Activated T-cell treated with anti-CD3 and anti-CD28 coated beads, Interleukin-2, amount 50 U/mL, for 72 hours (primary cell): ENCODE measurements around the gene GSTM4. TPM values are rescaled to one million over a fixed set of nuclear protein-coding genes. Genes with fewer than 3 reads are reported as not detected.

ENCODE experiments used
- ATAC-seq, 2 donors: fragments of 150-1000 bp; cut with Tn5 transposase; replicated peaks in 1 of 2; 2 replicates each; pipeline ENCODE4 v1.10.0; 2021; ENCODE audit warnings: moderate library complexity in 2 of 2, mild to moderate bottlenecking in 1 of 2
- DNase-seq, 2 donors: peaks; one replicate each; pipeline ENCODE4 v3.0.0; 2021 to 2022; ENCODE audit warnings: mixed read lengths in 1 of 2
- H3K27ac Mint-ChIP-seq: one replicate; pipeline ENCODE4 v1.8.0; 2022; ENCODE audit warnings: mild to moderate bottlenecking, moderate library complexity, mixed read lengths
- H3K27me3 Mint-ChIP-seq: one replicate; pipeline ENCODE4 v1.8.0; 2022; ENCODE audit warnings: low read depth, mixed read lengths
- H3K36me3 Mint-ChIP-seq, 2 donors: one replicate each; pipeline ENCODE4 v1.8.0; 2022; ENCODE audit warnings: mixed read lengths in 2 of 2, mild to moderate bottlenecking in 1 of 2; ENCODE audit not compliant: insufficient read depth in 2 of 2
- H3K4me1 Mint-ChIP-seq: one replicate; pipeline ENCODE4 v1.8.0; 2022; ENCODE audit warnings: low read depth, mixed read lengths
- H3K4me3 Mint-ChIP-seq, 2 donors: one replicate each; pipeline ENCODE4 v1.8.0; 2022; ENCODE audit warnings: mild to moderate bottlenecking in 2 of 2, mixed read lengths in 2 of 2, moderate library complexity in 2 of 2
- H3K9me3 Mint-ChIP-seq, 2 donors: one replicate each; pipeline ENCODE4 v1.8.0; 2022; ENCODE audit warnings: mixed read lengths in 2 of 2
- total RNA-seq, 2 donors: library from RNA; stranded (reverse); gene quantifications; one replicate each; pipeline ENCODE4 v1.2.3, GENCODE V29; 2022

The GSTM4 gene
- total RNA-seq, 2 donors from 2014 or later = 23.5 to 31.1 TPM

DNA sequence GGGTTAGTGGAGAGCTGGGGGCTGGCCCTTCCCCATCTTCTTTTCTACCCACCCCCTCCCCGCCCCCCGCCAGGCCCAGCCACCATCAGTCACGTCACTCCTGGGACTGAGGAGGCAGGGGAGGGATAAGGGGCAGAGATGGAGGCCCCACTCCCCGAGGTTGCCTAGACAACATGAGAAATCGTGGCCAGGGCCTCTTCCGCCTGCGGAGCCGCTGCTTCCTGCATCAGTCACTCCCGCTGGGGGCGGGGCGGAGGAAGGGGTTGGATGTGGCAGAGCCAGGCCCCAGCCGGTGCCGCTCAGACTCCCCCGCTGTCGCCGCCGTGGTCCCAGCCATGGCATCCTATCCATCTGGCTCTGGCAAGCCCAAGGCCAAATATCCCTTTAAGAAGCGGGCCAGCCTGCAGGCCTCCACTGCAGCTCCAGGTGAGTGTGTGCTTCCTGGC is 35.0 kb upstream of the GSTM4 start:
- H3K4me3 Mint-ChIP-seq = peak overlapping the region; percentile 91 to 98
- H3K27me3 Mint-ChIP-seq = no peaks in the 10 kb centered on the region
- peaks cover 2% of the 10 kb centered on the region in 2 donors for H3K36me3 Mint-ChIP-seq
- H3K27ac Mint-ChIP-seq = peak overlapping the region; percentile 97
- H3K9me3 Mint-ChIP-seq = no peaks in the 10 kb centered on the region
- ATAC-seq (peak; percentile 86 to 87), DNase-seq (peak; percentile 97 to 99)
- peaks cover 76% of the 10 kb centered on the region for H3K4me1 Mint-ChIP-seq

DNA sequence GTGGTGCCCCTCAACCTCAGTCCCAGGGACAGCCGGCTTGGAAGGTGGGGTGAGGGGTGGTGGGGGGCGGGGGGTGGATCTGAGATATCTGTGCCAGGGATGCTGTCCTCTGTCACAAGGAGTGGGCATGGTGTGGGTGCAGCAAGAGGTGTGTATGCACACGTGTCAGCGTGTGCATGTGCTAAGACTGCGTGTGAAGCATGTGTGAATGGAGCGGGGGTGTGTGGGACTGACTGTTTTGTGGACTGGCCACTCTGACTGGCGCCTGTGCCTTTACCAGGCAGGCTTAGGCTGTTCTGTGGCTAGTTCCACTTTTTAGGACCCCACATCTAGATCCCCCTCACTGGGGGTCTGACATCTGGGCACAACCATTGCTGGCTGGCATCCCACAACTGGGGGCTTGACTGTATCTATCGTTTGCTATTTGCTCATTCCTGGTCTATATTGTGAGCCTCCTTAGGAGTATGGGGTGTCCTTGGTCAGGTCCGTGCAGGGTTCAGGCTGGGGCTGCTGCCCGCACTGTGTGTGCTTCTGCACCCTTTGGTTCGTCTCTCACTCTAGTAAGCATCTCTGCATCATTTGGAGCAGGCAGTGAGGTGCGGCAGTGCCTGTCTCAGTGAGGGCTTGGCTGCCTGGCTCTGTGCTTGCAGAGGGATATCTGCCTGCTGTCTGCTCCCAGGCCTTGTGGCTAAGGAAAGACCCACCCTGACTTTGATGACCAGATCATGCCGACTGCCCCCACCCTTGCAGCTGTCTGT is 34.3 kb upstream of the GSTM4 start:
- H3K27ac Mint-ChIP-seq = peak overlapping the region; percentile 84
- H3K4me3 Mint-ChIP-seq = peak overlapping the region; percentile 91 to 98
- H3K9me3 Mint-ChIP-seq = no peaks in the 10 kb centered on the region
- DNase-seq = no peak
- peaks cover 2% of the 10 kb centered on the region in 2 donors for H3K36me3 Mint-ChIP-seq
- peaks cover 69% of the 10 kb centered on the region for H3K4me1 Mint-ChIP-seq
- no peaks in the 10 kb centered on the region for H3K27me3 Mint-ChIP-seq
- ATAC-seq = peak in 1 of 2 donors; percentile 19

DNA sequence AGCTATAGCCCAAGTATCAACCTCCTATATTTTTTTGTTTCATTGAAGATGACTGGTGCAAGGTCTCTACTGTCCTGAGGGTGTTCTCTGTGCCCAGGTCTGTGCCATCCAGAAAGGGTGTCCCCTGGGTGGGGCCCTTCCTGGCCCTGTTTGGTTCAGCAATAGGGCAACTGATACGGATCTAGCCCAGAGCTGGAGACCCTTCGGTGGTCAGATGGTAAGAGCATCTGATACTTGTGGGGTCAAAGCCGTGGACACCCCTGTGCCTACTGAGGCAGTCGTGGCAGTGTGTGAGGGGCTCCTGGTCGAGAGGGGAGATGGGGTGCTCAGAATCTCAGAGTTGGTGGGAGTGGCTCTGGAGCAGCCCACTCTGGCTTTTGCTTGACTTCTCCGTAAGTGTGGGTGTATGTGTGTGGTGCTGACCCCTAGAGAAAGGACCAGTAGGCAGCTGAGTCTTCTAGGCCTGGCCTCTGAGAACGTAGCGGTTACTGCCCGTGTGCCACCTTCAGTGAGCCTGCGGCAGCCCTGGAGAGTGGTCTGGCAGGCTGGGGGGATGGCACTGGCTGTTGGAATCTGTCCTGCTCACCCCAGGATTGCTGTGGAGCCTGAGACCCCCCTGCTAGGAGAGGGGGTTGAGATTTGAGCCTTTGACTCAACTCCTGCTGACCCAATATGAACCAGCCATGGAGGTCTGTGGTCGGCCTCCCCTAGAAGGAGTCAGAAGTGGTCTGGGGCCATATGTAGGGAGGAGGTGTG is 33.6 kb upstream of the GSTM4 start:
- peaks cover 2% of the 10 kb centered on the region in 2 donors for H3K36me3 Mint-ChIP-seq
- H3K4me1 Mint-ChIP-seq = peaks cover 61% of the 10 kb centered on the region
- H3K9me3 Mint-ChIP-seq = no peaks in the 10 kb centered on the region
- no peaks in the 10 kb centered on the region for H3K27me3 Mint-ChIP-seq
- ATAC-seq (no peak), DNase-seq (no peak)
- H3K4me3 Mint-ChIP-seq = peak overlapping the region; percentile 91 to 98
- H3K27ac Mint-ChIP-seq = peak overlapping the region; percentile 84

DNA sequence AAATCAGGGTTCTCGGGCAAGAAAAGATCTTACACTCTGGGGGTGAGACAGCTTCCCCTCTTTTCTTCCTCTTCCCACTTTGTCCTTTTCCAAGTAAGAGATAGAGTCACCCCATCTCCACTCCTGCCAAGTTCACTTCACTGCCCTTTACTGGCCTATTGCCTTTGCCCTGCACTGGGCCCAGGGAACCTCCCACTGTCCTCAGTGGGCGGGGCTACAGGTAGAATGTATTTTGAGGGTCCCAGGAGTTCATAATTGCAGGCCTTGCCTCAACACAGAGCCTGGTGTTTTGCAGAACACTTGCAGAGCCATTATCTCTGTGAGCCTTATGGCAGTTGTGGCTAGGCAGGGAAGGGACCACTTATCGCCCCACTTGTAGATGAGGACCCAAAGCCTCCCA is 33.0 kb upstream of the GSTM4 start:
- Mint-ChIP-seq H3K9me3 (no peaks in the 10 kb centered on the region), H3K27ac (no peak overlapping the region), H3K36me3 (peaks cover 2% of the 10 kb centered on the region in 2 donors), H3K4me3 (peak overlapping the region; percentile 12 to 91), H3K27me3 (no peaks in the 10 kb centered on the region), H3K4me1 (peaks cover 57% of the 10 kb centered on the region)
- no peak for DNase-seq
- no peak for ATAC-seq

DNA sequence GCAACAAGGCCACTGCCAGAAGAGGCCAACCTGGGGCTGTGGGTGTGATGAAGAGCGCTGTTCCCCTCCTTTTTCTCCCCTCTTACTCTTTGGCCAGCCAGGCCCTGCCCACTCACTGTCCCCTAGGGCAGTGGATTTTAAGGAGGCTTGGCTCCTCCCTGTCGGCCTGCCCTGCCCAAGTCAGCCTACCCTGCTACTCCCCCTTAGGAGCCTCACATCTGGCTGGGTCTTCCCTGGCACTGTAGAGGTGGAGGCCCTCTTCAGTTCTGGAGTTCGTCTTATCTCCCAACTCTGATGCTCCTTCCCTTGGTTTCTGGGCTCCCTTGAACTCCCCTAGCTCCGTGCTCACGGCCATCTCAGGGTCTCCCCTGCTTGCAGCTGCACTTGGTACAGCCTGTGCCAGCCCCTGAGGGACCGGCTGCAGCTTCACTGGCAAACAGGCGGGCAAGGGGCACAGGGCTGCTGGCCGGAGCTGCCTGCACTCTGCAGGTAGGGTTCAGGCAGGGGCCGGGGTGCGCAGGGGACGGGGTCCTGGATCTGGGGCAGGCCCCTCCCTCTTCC is 32.2 kb upstream of the GSTM4 start:
- H3K4me3 Mint-ChIP-seq = peak overlapping the region; percentile 47 to 91
- no peaks in the 10 kb centered on the region for H3K27me3 Mint-ChIP-seq
- DNase-seq = no peak
- ATAC-seq = no peak
- peaks cover 52% of the 10 kb centered on the region for H3K4me1 Mint-ChIP-seq
- H3K27ac Mint-ChIP-seq = peak overlapping the region; percentile 26
- H3K36me3 Mint-ChIP-seq = peaks cover 2% of the 10 kb centered on the region in 2 donors
- H3K9me3 Mint-ChIP-seq = no peaks in the 10 kb centered on the region

DNA sequence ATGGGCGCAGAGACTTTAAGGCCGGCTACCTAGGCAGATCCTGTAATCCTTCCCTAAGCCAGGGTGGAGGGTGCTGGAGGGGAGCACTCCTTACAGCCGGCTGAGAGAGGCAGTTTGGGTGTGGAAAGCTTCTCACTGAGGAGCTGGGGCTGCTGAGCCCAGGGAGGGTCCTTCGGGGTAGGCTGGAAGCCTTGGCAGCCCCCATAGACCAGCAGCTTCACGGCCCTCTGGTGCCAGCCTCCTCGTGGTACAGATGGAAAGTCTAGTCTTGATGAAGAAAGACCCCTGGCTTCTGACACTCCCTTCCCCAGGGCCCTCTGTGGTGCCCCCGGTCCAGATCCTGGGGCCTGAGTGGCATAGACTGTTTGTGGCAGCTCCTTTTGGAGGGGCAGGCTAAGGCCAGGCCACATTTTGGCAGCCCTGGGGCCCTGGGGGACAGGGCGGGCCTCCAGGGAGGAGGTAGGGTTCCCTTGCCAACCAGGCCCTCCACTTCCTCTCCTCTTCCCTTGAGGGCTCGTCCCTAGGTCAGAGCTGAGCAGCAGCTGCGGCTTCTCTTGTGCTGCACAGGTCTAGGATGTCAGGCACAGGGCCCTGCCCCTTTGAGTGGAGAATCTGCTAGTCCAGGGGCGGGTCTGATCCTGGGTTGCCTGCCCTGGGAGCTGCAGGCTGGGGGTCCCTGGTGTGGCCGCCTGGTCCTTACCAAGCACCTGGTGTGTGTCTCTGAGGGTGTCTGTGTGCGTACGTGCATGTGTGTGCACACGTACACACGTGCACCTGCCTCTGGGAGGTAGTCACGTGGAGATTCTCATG is 31.5 kb upstream of the GSTM4 start:
- peaks cover 45% of the 10 kb centered on the region for H3K4me1 Mint-ChIP-seq
- ATAC-seq = no peak
- H3K27ac Mint-ChIP-seq = peak overlapping the region; percentile 51
- peak overlapping the region; percentile 47 to 91 for H3K4me3 Mint-ChIP-seq
- H3K27me3 Mint-ChIP-seq = no peaks in the 10 kb centered on the region
- peaks cover 2 to 3% of the 10 kb centered on the region in 2 donors for H3K36me3 Mint-ChIP-seq
- no peaks in the 10 kb centered on the region for H3K9me3 Mint-ChIP-seq
- DNase-seq = no peak

DNA sequence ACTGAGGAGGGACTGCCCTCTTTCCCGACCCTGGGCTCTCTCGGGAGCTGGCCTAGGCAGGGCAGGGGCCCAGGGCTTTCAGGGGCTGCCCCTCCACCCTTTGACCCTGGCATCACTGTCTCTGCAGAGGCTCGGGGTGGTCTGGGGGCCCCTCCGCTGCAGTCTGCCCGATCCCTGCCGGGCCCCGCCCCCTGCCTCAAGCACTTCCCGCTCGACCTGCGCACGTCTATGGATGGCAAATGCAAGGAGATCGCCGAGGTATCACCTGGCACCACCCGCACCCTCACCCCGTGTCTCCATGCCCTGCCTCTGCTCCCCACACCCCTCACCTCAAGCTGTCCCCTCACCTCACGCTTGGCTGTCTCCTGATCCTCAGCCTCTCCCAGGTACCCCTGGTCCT is 30.7 kb upstream of the GSTM4 start:
- no peak overlapping the region for H3K4me3 Mint-ChIP-seq
- no peak overlapping the region for H3K27ac Mint-ChIP-seq
- H3K27me3 Mint-ChIP-seq = no peaks in the 10 kb centered on the region
- H3K9me3 Mint-ChIP-seq = no peaks in the 10 kb centered on the region
- H3K36me3 Mint-ChIP-seq = peaks cover 2 to 3% of the 10 kb centered on the region in 2 donors
- H3K4me1 Mint-ChIP-seq = peaks cover 40% of the 10 kb centered on the region
- ATAC-seq = no peak
- no peak for DNase-seq

DNA sequence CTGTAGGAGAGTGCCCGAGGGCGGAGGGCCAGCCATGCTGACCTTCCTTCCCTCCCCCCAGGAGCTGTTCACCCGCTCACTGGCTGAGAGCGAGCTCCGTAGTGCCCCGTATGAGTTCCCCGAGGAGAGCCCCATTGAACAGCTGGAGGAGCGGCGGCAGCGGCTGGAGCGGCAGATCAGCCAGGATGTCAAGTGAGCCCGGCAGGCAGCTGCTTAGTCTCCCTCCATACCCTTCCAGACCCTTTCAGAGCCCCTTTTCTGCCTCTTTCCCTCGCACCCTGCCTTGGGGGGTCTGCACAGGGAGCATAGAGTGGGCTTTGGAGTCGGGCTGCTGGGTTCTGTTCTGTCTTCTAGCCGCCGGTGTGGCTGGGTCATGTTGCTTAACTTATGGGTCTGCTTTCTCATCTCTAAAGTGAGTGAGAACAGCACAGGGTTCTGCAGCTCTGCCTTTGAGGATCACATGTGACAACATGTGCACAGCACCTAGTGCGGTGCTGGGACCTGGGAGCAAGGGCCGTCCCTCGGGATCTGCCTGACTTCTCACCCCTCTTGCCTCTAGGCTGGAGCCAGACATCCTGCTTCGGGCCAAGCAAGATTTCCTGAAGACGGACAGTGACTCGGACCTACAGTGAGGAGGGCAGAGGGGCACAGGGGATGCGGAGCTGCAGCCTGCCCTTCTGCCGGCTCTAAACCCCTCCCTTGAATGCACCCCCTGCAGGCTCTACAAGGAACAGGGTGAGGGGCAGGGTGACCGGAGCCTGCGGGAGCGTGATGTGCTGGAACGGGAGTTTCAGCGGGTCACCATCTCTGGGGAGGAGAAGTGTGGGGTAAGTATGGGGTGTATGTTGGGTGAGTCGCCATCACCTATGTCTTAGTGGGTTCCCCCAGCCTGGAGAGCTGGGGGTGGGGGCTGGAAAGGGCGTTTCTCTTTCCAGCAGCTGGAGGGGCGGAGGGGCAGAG is 30.0 kb upstream of the GSTM4 start:
- peaks cover 39% of the 10 kb centered on the region for H3K4me1 Mint-ChIP-seq
- ATAC-seq = no peak
- H3K4me3 Mint-ChIP-seq = no peak overlapping the region
- no peaks in the 10 kb centered on the region for H3K9me3 Mint-ChIP-seq
- no peak for DNase-seq
- peaks cover 2 to 3% of the 10 kb centered on the region in 2 donors for H3K36me3 Mint-ChIP-seq
- no peaks in the 10 kb centered on the region for H3K27me3 Mint-ChIP-seq
- no peak overlapping the region for H3K27ac Mint-ChIP-seq

DNA sequence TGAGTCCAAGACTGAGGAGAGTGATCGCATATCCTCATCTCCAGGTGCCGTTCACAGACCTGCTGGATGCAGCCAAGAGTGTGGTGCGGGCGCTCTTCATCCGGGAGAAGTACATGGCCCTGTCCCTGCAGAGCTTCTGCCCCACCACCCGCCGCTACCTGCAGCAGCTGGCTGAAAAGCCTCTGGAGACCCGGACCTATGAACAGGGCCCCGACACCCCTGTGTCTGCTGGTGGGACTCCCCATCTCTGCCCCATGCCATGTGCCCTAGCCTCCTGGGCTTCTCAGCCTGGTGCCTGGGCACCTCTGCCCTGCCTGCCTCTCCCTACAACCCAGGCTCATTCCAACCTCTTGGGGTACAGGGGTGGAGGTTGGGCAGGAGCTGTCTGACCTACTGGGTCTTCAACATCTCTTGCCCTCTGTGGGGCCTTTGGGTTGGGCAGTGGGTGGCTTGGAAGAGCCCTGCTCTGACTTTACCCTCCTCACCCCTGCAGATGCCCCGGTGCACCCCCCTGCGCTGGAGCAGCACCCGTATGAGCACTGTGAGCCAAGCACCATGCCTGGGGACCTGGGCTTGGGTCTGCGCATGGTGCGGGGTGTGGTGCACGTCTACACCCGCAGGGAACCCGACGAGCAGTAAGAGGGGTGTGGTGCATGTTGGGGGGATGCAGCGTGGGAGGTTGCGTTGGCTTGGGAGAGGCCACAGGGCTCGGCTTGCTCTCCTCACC is 29.1 kb upstream of the GSTM4 start:
- peaks cover 30% of the 10 kb centered on the region for H3K4me1 Mint-ChIP-seq
- H3K27me3 Mint-ChIP-seq = no peaks in the 10 kb centered on the region
- no peak for ATAC-seq
- peaks cover 2 to 8% of the 10 kb centered on the region in 2 donors for H3K36me3 Mint-ChIP-seq
- no peak for DNase-seq
- H3K9me3 Mint-ChIP-seq = no peaks in the 10 kb centered on the region
- H3K4me3 Mint-ChIP-seq = no peak overlapping the region
- H3K27ac Mint-ChIP-seq = no peak overlapping the region

DNA sequence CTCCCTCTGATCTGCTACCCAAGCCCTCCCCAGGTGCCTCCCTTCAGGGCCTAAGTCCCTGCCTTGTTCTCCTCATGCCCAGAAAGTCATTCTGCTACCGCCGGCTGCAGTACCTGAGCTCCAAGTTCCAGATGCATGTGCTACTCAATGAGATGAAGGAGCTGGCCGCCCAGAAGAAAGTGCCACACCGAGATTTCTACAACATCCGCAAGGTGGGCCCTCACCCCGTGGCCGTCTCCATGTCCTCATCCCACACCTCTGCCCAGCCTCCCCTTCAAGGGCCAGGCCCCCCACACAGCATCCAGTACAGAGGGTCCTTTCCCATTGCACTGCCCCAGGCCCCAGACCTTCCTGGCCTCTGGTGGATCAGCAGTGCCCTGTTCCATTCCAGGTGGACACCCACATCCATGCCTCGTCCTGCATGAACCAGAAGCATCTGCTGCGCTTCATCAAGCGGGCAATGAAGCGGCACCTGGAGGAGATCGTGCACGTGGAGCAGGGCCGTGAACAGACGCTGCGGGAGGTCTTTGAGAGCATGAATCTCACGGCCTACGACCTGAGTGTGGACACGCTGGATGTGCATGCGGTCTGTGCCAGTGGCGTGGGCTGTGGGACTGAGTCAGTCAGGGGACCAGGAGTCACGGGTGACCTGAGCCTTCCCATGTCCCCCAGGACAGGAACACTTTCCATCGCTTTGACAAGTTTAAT is 28.1 kb upstream of the GSTM4 start:
- Mint-ChIP-seq H3K4me1 (peaks cover 20% of the 10 kb centered on the region), H3K9me3 (no peaks in the 10 kb centered on the region), H3K27me3 (no peaks in the 10 kb centered on the region), H3K36me3 (peaks cover 2 to 9% of the 10 kb centered on the region in 2 donors), H3K4me3 (no peak overlapping the region), H3K27ac (no peak overlapping the region)
- DNase-seq = no peak
- ATAC-seq = no peak
